Right hindlimb (tissue), 1 donor: ENCODE measurements around the gene COA1.
"Not testable (repeated sequence)": the region's sequence is repeated elsewhere in the genome, so short reads cannot be mapped to it uniquely, and the experiment has no call there.

Experiments used
- DNase-seq: peaks from one replicate; pipeline ENCODE4 v3.0.0-alpha.2; 2018

The COA1 gene

GRCh38 chr7:43650457-43651052 is 78.8 kb downstream of the COA1 start:
- DNase-seq = no peak

- DNase-seq = no peak
Measured at GRCh38 chr7:43649755-43650274, 79.5 kb downstream of the COA1 start.

- DNase-seq = peak; percentile 35
Measured at GRCh38 chr7:43648473-43649406, 80.6 kb downstream of the COA1 start.

- peak; percentile 72 for DNase-seq
Measured at GRCh38 chr7:43647673-43648472, 81.5 kb downstream of the COA1 start.

- peak; percentile 27 for DNase-seq
Measured at GRCh38 chr7:43647339-43647672, 82.0 kb downstream of the COA1 start.

- no peak for DNase-seq
Measured at GRCh38 chr7:43646603-43647338, 82.6 kb downstream of the COA1 start.

- DNase-seq = no peak
Measured at GRCh38 chr7:43645699-43646226, 83.6 kb downstream of the COA1 start.

- no peak for DNase-seq
Measured at GRCh38 chr7:43643846-43644245, 85.5 kb downstream of the COA1 start.

GRCh38 chr7:43642897-43643630 is 86.3 kb downstream of the COA1 start:
- DNase-seq = no peak

GRCh38 chr7:43640679-43641078 is 88.6 kb downstream of the COA1 start:
- no peak for DNase-seq

GRCh38 chr7:43639858-43640491 is 89.3 kb downstream of the COA1 start:
- DNase-seq = peak; percentile 70

GRCh38 chr7:43637114-43637806 is 92.1 kb downstream of the COA1 start:
- no peak for DNase-seq

GRCh38 chr7:43636093-43636492 is 93.2 kb downstream of the COA1 start:
- DNase-seq = no peak

- DNase-seq = no peak
Measured at GRCh38 chr7:43634384-43634783, 94.9 kb downstream of the COA1 start.

- no peak for DNase-seq
Measured at GRCh38 chr7:43632746-43633145, 96.6 kb downstream of the COA1 start.

- no peak for DNase-seq
Measured at GRCh38 chr7:43631559-43631958, 97.8 kb downstream of the COA1 start.

- DNase-seq = no peak
Measured at GRCh38 chr7:43630482-43630881, 98.8 kb downstream of the COA1 start.

GRCh38 chr7:43629857-43630256 is 99.5 kb downstream of the COA1 start:
- DNase-seq = no peak

GRCh38 chr7:43628431-43628830 is 100.9 kb downstream of the COA1 start:
- DNase-seq = no peak

- DNase-seq = not testable (repeated sequence)
Measured at GRCh38 chr7:43627798-43628197, 101.5 kb downstream of the COA1 start.
